ENCODE measurements around the gene UGT2B15. TPM values are rescaled to one million over a fixed set of nuclear protein-coding genes. Genes with fewer than 3 reads are reported as not detected.

The UGT2B15 gene
- total RNA-seq, 1 donor from 2014 or later = not detected

DNA sequence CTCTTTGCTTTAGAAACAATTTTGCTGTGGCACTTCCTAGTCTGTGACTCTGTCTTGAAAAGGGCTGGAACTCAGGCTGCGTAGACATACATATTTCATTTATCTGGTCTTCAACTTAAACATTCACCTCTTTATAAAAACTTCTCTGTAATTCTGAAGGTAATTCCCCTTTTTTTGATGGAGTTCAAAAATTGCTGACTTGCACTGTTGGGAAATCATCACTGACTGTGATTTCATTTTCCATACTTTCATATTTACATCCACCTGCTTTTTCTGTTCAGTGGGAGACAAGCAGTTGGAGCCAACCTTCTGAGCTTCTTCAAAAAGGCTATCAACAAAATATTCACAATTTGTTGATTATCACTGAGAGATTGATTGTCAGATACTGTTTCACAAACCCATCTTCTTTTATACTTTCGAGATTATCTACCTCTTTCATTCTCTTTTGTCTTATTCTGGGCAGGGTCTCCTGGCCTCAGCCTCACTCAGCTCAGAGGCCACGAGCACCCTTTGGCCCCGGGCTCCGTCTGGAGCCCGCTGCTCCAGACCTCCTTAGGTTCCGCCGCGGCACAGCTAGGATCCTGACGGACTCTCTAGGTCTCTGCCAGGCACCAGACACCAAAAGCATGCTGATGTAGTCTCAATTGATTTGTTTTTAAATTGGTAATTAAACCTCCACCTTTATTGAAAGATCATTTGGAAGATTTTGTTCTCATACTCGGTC lies 54.6 kb downstream of the UGT2B15 start:
- Histone ChIP-seq H3K9me3 (ENCODE audit: low read depth) (no peaks in the 10 kb centered on the region), H2AFZ (replicated peaks) (no peak overlapping the region), H3K27ac (no peak overlapping the region), H3K36me3 (no peaks in the 10 kb centered on the region), H4K20me1 (ENCODE audit: low read depth) (no peaks in the 10 kb centered on the region), H3K4me1 (no peaks in the 10 kb centered on the region), H3K27me3 (no peaks in the 10 kb centered on the region), H3K79me2 (ENCODE audit: low read depth) (no peaks in the 10 kb centered on the region), H3K4me3 (no peak overlapping the region), H3F3A (ENCODE audit: low read depth) (no peaks in the 10 kb centered on the region), H3K4me2 (no peak overlapping the region), H3K9ac (no peak overlapping the region)
- no peak for DNase-seq (ENCODE audit: low spot score)
- TF ChIP-seq, protein P1, sequence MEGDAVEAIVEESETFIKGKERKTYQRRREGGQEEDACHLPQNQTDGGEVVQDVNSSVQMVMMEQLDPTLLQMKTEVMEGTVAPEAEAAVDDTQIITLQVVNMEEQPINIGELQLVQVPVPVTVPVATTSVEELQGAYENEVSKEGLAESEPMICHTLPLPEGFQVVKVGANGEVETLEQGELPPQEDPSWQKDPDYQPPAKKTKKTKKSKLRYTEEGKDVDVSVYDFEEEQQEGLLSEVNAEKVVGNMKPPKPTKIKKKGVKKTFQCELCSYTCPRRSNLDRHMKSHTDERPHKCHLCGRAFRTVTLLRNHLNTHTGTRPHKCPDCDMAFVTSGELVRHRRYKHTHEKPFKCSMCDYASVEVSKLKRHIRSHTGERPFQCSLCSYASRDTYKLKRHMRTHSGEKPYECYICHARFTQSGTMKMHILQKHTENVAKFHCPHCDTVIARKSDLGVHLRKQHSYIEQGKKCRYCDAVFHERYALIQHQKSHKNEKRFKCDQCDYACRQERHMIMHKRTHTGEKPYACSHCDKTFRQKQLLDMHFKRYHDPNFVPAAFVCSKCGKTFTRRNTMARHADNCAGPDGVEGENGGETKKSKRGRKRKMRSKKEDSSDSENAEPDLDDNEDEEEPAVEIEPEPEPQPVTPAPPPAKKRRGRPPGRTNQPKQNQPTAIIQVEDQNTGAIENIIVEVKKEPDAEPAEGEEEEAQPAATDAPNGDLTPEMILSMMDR (IDR thresholded peaks at IDR 0.05) = no peak
- TF ChIP-seq EZH2 (IDR thresholded peaks at IDR 0.05) (no peak), EZH2phosphoT487 (IDR thresholded peaks at IDR 0.05) (no peak)
- Mint-ChIP-seq H3K27me3 (ENCODE audit: insufficient read depth, low read depth) (peaks cover 1% of the 10 kb centered on the region), H3K4me1 (no peaks in the 10 kb centered on the region), H3K36me3 (no peaks in the 10 kb centered on the region), H3K9me3 (no peaks in the 10 kb centered on the region), H3K4me3 (no peak overlapping the region), H3K27ac (no peak overlapping the region)

DNA sequence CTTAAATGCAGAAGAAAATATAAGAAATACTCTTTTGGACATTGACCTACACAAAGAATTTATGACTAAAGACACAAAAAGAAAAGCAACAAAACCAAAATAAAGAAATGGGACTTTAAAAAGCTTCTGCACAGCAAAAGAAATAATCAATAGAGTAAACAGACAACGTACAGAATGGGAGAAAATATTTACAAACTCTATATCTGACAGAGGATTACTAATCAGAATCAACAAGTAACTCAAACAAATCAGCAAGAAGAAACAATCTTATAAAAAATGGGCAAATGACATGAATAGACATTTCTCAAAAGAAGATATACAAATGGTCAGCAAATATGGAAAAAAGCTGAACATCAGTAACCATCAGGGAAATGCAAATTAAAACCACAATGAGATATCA lies 56.7 kb downstream of the UGT2B15 start:
- Histone ChIP-seq H3K9me3 (ENCODE audit: low read depth) (no peaks in the 10 kb centered on the region), H3K79me2 (ENCODE audit: low read depth) (no peaks in the 10 kb centered on the region), H3K9ac (no peak overlapping the region), H3K4me1 (no peaks in the 10 kb centered on the region), H3K4me2 (no peak overlapping the region), H3F3A (ENCODE audit: low read depth) (no peaks in the 10 kb centered on the region), H2AFZ (replicated peaks) (no peak overlapping the region), H3K27me3 (no peaks in the 10 kb centered on the region), H3K36me3 (no peaks in the 10 kb centered on the region), H3K4me3 (no peak overlapping the region), H4K20me1 (ENCODE audit: low read depth) (no peaks in the 10 kb centered on the region), H3K27ac (no peak overlapping the region)
- Mint-ChIP-seq H3K4me3 (no peak overlapping the region), H3K9me3 (no peaks in the 10 kb centered on the region), H3K4me1 (no peaks in the 10 kb centered on the region), H3K27ac (no peak overlapping the region), H3K36me3 (no peaks in the 10 kb centered on the region), H3K27me3 (ENCODE audit: insufficient read depth, low read depth) (no peaks in the 10 kb centered on the region)
- TF ChIP-seq, protein P1 (IDR thresholded peaks at IDR 0.05) = no peak
- TF ChIP-seq EZH2 (IDR thresholded peaks at IDR 0.05) (no peak), EZH2phosphoT487 (IDR thresholded peaks at IDR 0.05) (no peak)
- DNase-seq (ENCODE audit: low spot score) = no peak

DNA sequence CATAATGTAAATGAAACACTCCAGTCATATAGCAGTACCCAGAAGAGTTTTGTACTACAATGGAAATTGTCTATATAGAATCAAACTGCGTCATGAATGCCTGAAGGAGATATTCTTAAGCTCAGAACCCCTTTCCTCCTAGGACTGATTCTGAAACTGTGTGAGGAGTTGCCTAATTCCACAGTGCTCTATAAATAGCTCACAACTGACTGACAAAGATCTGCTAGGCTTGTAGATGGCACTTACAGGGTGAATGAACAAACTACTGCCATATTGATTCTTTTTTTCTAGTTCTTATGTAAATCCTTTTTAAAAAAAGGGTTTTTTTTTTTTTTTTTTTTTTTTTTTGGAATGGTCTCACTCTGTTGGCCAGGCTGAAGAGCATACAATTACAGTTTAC lies 64.2 kb downstream of the UGT2B15 start:
- H4K20me1 ChIP-seq (ENCODE audit: low read depth) = no peaks in the 10 kb centered on the region
- DNase-seq (ENCODE audit: low spot score) = no peak
- TF ChIP-seq EZH2 (IDR thresholded peaks at IDR 0.05) (no peak), EZH2phosphoT487 (IDR thresholded peaks at IDR 0.05) (no peak)
- TF ChIP-seq, protein P1 (IDR thresholded peaks at IDR 0.05) = no peak
- H3K27me3 Mint-ChIP-seq (ENCODE audit: insufficient read depth, low read depth) = no peaks in the 10 kb centered on the region
- no peaks in the 10 kb centered on the region for H3K36me3 Mint-ChIP-seq
- no peak overlapping the region for H3K9ac ChIP-seq
- H3K79me2 ChIP-seq (ENCODE audit: low read depth) = no peaks in the 10 kb centered on the region
- H3F3A ChIP-seq (ENCODE audit: low read depth) = no peaks in the 10 kb centered on the region
- no peaks in the 10 kb centered on the region for H3K4me1 ChIP-seq
- no peaks in the 10 kb centered on the region for H3K9me3 ChIP-seq (ENCODE audit: low read depth)
- no peak overlapping the region for H3K27ac ChIP-seq
- no peaks in the 10 kb centered on the region for H3K9me3 Mint-ChIP-seq
- H3K4me1 Mint-ChIP-seq = no peaks in the 10 kb centered on the region
- H3K4me3 ChIP-seq = no peak overlapping the region
- no peak overlapping the region for H2AFZ ChIP-seq (replicated peaks)
- H3K27ac Mint-ChIP-seq = no peak overlapping the region
- no peaks in the 10 kb centered on the region for H3K36me3 ChIP-seq
- no peaks in the 10 kb centered on the region for H3K27me3 ChIP-seq
- no peak overlapping the region for H3K4me2 ChIP-seq
- H3K4me3 Mint-ChIP-seq = no peak overlapping the region

All from neural progenitor cell (in vitro differentiated cells).